Loucy (cell line): ENCODE results near the gene PRMT2.

Experiments used
- CTCF ChIP-seq: fragments of 200-600 bp; sonication (generic); conservative IDR thresholded peaks from 2 replicates; pipeline ENCODE4 v1.5.1; 2014; ENCODE audit warnings: mild to moderate bottlenecking, antibody characterized with exemption, low read length
- EZH2phosphoT487 ChIP-seq: fragments of 200-600 bp; IDR thresholded peaks from 2 replicates; pipeline ENCODE4 v1.6.1; 2018; ENCODE audit warnings: antibody characterized with exemption, mild to moderate bottlenecking, moderate library complexity, borderline replicate concordance

GRCh38 chr21:46651121-46651520, 15.6 kb downstream of the PRMT2 start:
- TF ChIP-seq CTCF: no peak
- TF ChIP-seq EZH2phosphoT487: no peak
